Naive B cell (primary cell): ENCODE measurements around the gene LRSAM1. TPM values are rescaled to one million over a fixed set of nuclear protein-coding genes. Genes with fewer than 3 reads are reported as not detected.
A peak's percentile ranks its signal among the peaks of the same experiment; 100 is the strongest.

Experiments
- ATAC-seq, 2 donors: fragments of 150-1000 bp; cut with Tn5 transposase; 2 replicates each; pipeline ENCODE4 v1.10.0; 2021; ENCODE audit warnings: low read depth in 2 of 2, mild to moderate bottlenecking in 2 of 2, moderate library complexity in 2 of 2
- DNase-seq: peaks from one replicate; pipeline ENCODE4 v3.0.0; 2022
- H3K27ac Mint-ChIP-seq, 6 donors: one replicate each; pipeline ENCODE4 v1.8.0; 2020 to 2022; ENCODE audit warnings: mild to moderate bottlenecking in 6 of 6, mixed read lengths in 6 of 6, moderate library complexity in 5 of 6, inconsistent platforms in 2 of 6
- H3K27me3 Mint-ChIP-seq, 3 donors: one replicate each; pipeline ENCODE4 v1.8.0; 2021 to 2022; ENCODE audit warnings: mixed read lengths in 3 of 3, mild to moderate bottlenecking in 1 of 3
- H3K36me3 Mint-ChIP-seq, 2 donors: one replicate each; pipeline ENCODE4 v1.8.0; 2020 to 2022; ENCODE audit warnings: mixed read lengths in 2 of 2, inconsistent platforms in 1 of 2, mild to moderate bottlenecking in 1 of 2
- H3K4me1 Mint-ChIP-seq, 3 donors: one replicate each; pipeline ENCODE4 v1.8.0; 2020 to 2022; ENCODE audit warnings: mixed read lengths in 3 of 3, inconsistent platforms in 1 of 3, mild to moderate bottlenecking in 1 of 3, moderate library complexity in 1 of 3
- H3K4me3 Mint-ChIP-seq, 8 donors: one replicate each; pipeline ENCODE4 v1.8.0; 2020 to 2022; ENCODE audit warnings: mild to moderate bottlenecking in 8 of 8, mixed read lengths in 8 of 8, moderate library complexity in 8 of 8, inconsistent platforms in 2 of 8
- H3K9me3 Mint-ChIP-seq, 7 donors: one replicate each; pipeline ENCODE4 v1.8.0; 2020 to 2022; ENCODE audit warnings: mixed read lengths in 7 of 7, mild to moderate bottlenecking in 5 of 7, inconsistent platforms in 2 of 7, moderate library complexity in 1 of 7
- polyA plus RNA-seq, 6 donors: library from polyadenylated mRNA; unstranded; fragments of 300-500 nt; fragmentation: Illumina TruSeq; gene quantifications; one replicate each; pipeline ENCODE4 v1.2.3, GENCODE V29; 2021; ENCODE audit warnings: low read depth in 6 of 6

Gene LRSAM1
- polyA plus RNA-seq, 6 donors from 2014 or later = 4.9 to 9.2 (median 7.0) TPM

DNA sequence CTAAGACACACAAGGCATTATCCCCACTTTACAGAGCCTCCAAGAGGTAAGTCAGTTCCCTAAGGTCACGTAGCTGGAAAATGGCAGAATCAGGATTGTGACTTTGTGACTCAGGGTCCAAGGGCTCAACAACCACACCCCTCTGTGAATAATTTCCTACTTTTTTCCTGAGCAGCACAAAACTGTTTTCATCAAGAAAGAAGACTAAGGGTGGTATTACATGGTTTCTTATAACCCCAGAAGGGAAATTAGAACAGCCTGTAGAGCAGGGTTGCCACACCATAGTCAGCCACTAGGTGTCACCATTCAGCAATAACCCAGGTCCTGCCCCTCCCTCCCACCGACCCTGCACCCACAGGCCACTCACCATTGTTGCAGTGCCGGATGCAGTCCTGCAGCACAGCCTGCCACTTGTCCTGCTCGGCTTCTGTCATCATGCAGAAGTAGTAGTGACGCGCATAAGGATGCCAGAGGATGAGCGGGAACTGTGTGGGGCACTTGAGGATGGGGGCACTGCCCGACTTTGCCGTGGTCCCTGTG lies 72.1 kb downstream of the LRSAM1 start:
- no peak overlapping the region for H3K27ac Mint-ChIP-seq
- no peak for DNase-seq

DNA sequence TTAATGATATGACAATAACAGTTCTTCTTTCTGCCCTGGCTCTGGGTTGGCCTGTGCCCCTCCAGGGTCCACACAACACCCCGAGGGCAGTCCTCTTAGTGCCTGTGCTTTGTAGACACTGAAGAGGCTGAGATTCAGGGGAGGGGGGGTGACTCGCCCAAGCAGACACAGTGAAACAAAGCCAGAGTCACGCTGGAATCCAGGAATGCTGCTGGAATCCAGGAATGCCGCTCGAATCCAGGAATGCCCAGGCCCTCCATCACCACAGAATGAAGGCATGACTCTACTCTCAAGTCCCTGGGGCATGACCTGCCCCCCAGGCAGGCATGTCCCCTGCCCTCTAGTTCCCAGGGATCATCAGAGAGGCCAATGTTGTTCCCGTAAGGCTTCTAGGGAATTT lies 73.1 kb downstream of the LRSAM1 start:
- Mint-ChIP-seq H3K9me3 (peaks cover 6 to 30% (median 30%) of the 10 kb centered on the region in 7 donors), H3K4me3 (no peak overlapping the region), H3K36me3 (peaks cover 4 to 16% of the 10 kb centered on the region in 2 donors), H3K27me3 (peaks cover 0 to under 1% (median 0%) of the 10 kb centered on the region in 3 donors), H3K27ac (no peak overlapping the region), H3K4me1 (no peaks in the 10 kb centered on the region)
- DNase-seq (no peak), ATAC-seq (no peak)

More for the DNA sequence above, 72.1 kb downstream of the LRSAM1 start:
- Mint-ChIP-seq H3K9me3 (peaks cover 6 to 30% (median 30%) of the 10 kb centered on the region in 7 donors), H3K4me1 (peaks cover 0 to 1% (median 0%) of the 10 kb centered on the region in 3 donors), H3K4me3 (peak overlapping the region in 1 of 8 donors; percentile 33), H3K36me3 (peaks cover 4 to 16% of the 10 kb centered on the region in 2 donors), H3K27me3 (peaks cover 0 to 6% (median 0%) of the 10 kb centered on the region in 3 donors)
- ATAC-seq = no peak

DNA sequence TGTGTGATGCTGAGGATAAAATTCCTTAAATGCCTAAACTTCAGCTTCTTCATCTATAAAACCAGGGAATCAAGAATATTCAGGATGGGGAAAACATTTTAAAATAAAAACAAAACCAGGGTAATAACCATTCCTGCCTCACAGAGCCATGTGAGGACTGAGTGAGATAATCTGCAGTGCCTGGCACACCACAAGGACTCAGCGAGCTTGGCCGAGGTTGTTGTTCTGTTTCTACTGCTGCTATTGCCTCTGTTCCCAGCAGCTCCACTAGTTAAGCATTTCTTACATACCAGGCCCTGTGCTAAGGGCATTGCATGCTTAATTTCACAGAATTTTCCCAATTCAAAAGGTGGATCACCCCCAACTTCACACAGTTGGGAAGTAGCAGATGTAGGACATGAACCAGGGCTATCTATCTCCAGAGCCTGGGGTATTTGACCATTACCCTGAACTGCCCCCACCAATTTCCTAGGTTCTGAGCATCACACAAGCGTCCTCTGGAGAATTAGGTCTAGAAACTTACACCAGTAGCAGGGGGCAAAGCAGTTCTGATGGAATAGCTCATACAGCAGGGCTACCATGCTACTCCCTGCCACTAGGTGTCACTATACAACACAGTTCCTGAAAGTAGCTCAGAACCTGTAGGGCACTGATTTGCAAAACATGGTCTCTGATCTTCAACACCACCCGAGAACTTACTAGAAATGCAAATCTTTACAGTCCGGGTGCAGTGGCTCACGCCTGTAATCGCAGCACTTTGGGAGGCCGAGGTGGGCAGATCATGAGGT lies 74.3 kb downstream of the LRSAM1 start:
- Mint-ChIP-seq H3K27me3 (no peaks in the 10 kb centered on the region), H3K36me3 (peaks cover 4 to 16% of the 10 kb centered on the region in 2 donors), H3K27ac (no peak overlapping the region), H3K9me3 (peaks cover 6 to 30% (median 27%) of the 10 kb centered on the region in 7 donors), H3K4me1 (no peaks in the 10 kb centered on the region), H3K4me3 (no peak overlapping the region)
- ATAC-seq (peak in 1 of 2 donors; percentile 39), DNase-seq (peak; percentile 9)

DNA sequence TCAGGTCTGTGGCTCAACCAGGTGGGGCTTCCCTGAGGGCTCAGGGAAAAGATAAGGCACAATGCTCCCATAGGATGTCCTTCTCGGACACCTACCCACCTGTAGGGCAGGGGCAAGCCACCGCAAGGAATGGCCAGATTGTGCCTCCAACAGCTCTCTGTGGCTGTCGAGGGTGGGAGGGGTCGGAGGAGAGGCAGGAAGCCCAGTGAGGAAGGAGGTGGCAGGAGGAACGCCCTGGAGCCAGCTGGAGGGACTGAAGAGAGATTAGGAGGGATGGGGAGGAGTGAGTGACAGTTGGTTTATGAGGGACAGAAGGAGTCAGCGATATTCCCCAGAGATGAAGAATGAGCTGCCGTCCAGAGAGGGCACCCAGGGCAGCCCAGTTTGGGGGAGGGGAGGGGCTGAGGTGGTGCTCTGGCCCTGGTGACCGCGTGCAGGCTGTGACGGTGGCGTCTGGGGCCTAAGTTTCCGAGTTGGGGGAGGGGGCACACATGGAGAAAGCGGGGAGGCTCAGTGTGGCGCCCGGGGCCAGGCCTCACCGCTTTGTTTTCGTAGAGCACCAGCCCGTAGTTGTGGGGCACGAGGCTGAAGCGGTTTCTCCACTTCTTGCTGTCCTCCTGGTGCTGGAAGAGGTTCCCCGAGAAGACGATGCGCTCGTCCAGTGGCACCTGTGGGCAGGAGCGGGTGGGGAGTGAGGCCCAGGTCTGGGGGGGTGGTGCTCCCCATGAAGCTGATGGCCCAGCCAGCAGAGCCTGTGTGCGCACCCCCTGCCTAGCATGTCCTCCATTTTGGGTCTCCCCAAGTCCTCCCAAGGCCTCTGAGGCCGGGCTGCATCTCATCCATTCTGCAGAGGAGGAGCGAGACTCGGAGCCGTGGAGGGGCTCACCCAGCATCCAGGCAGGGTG lies 75.6 kb downstream of the LRSAM1 start:
- no peak for ATAC-seq
- H3K27me3 Mint-ChIP-seq = no peaks in the 10 kb centered on the region
- no peak overlapping the region for H3K27ac Mint-ChIP-seq
- no peaks in the 10 kb centered on the region for H3K4me1 Mint-ChIP-seq
- no peak for DNase-seq
- H3K9me3 Mint-ChIP-seq = peaks cover 6 to 30% (median 25%) of the 10 kb centered on the region in 7 donors
- H3K36me3 Mint-ChIP-seq = peaks cover 4 to 16% of the 10 kb centered on the region in 2 donors
- no peak overlapping the region for H3K4me3 Mint-ChIP-seq

DNA sequence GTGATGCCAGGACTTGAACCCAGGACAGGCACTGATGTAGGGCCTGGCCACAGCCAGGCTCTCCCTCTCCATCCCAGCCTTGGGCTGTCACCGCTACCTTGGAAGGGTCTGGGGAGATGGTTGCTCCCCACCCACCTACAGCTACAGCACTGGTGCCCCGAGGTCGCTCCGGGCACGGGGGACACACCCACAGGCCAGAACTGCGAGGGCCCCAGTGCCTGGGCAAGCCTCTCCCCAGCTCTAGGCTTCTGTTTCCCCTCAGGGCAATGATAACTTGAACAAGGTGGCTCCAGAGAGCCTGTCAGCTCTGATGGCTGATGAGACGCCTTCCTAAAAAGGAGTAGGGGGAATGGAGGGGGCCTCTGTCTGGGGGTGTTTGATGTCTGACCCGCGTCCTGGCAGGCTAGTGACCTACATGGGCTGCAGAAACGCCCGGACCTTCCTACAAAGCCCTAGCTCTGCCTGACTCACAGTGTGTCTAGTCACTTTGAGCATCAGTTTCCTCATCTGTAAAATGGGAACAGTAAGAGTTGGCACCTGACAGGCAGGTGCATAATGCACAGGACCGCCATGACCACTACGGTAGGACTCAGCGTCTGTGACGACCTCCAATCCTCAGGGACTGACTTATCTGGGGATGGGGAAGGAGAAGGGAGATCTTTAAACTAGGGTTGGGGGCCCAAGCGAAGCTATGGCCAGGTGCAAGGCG lies 76.4 kb downstream of the LRSAM1 start:
- Mint-ChIP-seq H3K9me3 (peaks cover 4 to 29% (median 25%) of the 10 kb centered on the region in 7 donors), H3K4me3 (peak overlapping the region in 1 of 8 donors; percentile 14), H3K27ac (peak overlapping the region in 2 of 6 donors; percentile 19 to 92), H3K4me1 (no peaks in the 10 kb centered on the region), H3K36me3 (peaks cover 2 to 13% of the 10 kb centered on the region in 2 donors), H3K27me3 (no peaks in the 10 kb centered on the region)
- no peak for DNase-seq
- no peak for ATAC-seq

DNA sequence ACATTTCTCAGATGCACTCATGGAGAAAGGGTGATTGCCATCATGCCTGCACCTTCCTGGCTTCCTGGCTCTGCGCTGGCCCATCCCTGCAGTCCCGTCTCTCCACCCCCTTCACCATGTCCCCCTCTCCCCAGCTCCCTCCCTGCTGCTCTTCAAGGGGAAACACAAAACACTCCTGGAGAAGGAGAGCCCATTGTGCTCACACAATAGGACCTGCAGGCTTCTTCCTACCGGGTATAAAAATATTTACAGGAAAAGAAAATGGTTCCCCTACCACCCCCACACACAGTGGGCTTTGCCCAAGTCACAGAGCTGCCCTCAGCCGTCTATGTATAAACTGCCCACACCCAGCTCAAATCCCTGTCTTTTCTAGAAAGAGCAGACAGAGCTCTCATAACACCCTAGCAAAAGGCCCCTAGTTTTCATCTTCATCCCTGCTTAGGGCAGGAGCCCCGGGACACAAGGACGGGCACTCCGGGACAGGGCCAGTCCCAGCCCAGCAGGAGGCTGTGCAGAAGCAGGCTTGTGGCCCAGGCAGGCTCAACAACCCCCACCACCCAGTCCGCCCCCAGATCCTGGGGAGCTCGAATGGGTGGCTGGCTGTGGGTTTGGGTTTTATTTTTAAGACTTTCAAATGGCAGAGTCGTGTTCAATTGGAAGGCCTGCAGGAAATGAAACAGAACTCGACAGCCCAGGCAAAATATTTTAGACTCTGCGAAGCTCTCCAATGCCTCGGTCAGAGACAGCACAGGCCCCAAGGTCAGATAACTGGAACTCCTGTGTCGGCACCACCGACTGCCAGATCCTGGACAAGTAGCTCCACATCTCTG lies 77.3 kb downstream of the LRSAM1 start:
- DNase-seq (no peak), ATAC-seq (no peak)
- Mint-ChIP-seq H3K9me3 (peaks cover 0 to 22% (median 18%) of the 10 kb centered on the region in 7 donors), H3K4me1 (no peaks in the 10 kb centered on the region), H3K4me3 (no peak overlapping the region), H3K36me3 (peaks cover 0 to 8% of the 10 kb centered on the region in 2 donors), H3K27ac (peak overlapping the region in 1 of 6 donors; percentile 43), H3K27me3 (no peaks in the 10 kb centered on the region)

DNA sequence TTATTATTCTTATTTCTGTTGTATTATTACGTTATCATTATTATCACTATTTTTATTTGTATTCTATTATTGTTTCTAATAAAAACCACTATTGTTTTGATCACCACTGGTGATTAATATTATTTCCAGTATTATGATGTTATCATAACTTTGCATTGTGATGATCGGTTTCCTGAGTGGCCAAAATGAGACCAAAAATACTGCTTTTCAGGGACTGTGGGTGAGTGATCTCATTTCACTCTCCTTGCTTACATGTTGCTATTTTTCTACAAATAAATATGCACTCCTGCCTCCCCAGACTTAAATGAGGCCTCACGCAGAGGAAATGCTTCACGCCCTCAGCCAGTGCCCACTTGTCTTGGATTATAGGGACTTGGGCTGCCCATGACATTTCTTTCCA lies 78.4 kb downstream of the LRSAM1 start:
- Mint-ChIP-seq H3K36me3 (peaks cover 0 to 7% of the 10 kb centered on the region in 2 donors), H3K27me3 (no peaks in the 10 kb centered on the region), H3K9me3 (peaks cover 0 to 17% (median 11%) of the 10 kb centered on the region in 7 donors), H3K4me3 (no peak overlapping the region), H3K27ac (peak overlapping the region in 1 of 6 donors; percentile 9), H3K4me1 (no peaks in the 10 kb centered on the region)
- no peak for DNase-seq
- no peak for ATAC-seq

DNA sequence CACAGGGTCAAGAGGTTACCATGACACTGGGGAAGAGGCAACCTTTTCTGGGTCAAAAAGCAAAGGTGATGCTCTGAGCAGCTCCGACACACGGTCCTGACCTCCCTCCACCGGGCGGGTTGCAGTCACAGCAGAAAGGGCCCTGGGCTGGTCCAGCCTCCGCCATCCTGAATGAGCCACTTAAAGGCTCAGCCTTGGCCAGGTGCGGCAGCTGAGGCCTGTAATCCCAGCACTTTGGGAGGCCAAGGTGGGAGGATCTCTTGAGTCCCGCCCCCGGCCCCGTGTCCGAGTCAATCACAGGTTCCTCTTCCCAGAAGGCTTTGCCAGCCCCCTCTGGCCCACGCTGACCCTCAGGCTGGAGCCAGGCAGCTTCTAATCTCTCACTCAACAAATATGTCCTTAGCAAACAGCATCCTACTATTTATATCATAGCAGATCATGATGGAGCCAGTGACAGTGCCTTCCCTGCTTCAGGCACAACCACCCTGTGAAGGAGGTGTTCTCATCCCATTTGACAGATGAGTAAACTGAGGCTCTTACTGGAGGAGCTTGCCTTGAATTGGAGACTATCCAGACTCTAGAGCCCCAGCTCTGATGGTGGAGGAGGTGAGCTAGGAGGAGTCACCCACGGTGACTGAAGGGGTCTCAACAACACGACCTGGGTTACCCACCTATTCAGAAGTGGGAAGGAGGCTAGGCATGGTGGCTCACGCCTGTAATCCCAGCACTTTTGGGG lies 79.1 kb downstream of the LRSAM1 start:
- DNase-seq (no peak), ATAC-seq (no peak)
- H3K9me3 Mint-ChIP-seq = peaks cover 0 to 10% (median 5%) of the 10 kb centered on the region in 7 donors
- peak overlapping the region in 1 of 6 donors; percentile 9 for H3K27ac Mint-ChIP-seq
- no peaks in the 10 kb centered on the region for H3K27me3 Mint-ChIP-seq
- H3K36me3 Mint-ChIP-seq = no peaks in the 10 kb centered on the region
- no peak overlapping the region for H3K4me3 Mint-ChIP-seq
- no peaks in the 10 kb centered on the region for H3K4me1 Mint-ChIP-seq

DNA sequence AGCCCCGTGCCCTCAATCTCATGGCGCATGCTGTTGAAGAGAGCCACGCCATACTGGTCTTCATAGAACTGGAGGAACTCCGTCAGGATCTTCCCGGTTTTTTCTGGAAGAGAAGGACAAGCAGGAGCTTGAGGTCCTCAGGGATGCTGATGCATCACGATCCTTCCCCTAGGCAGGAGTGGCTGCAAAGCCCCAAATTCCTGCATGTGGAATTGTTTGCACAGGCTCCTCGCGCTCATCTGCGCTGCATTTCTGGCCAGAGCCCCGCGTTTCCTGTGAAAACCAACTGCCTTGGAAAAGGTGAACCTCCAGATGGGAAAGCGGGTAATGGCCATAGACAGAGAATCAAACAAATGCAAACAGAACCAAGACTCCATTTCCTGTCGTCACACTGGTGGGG lies 80.4 kb downstream of the LRSAM1 start:
- H3K27me3 Mint-ChIP-seq = no peaks in the 10 kb centered on the region
- H3K36me3 Mint-ChIP-seq = no peaks in the 10 kb centered on the region
- peak overlapping the region in 1 of 6 donors; percentile 65 for H3K27ac Mint-ChIP-seq
- no peak for DNase-seq
- peaks cover 0 to 1% (median 0%) of the 10 kb centered on the region in 7 donors for H3K9me3 Mint-ChIP-seq
- no peaks in the 10 kb centered on the region for H3K4me1 Mint-ChIP-seq
- no peak overlapping the region for H3K4me3 Mint-ChIP-seq
- no peak for ATAC-seq

DNA sequence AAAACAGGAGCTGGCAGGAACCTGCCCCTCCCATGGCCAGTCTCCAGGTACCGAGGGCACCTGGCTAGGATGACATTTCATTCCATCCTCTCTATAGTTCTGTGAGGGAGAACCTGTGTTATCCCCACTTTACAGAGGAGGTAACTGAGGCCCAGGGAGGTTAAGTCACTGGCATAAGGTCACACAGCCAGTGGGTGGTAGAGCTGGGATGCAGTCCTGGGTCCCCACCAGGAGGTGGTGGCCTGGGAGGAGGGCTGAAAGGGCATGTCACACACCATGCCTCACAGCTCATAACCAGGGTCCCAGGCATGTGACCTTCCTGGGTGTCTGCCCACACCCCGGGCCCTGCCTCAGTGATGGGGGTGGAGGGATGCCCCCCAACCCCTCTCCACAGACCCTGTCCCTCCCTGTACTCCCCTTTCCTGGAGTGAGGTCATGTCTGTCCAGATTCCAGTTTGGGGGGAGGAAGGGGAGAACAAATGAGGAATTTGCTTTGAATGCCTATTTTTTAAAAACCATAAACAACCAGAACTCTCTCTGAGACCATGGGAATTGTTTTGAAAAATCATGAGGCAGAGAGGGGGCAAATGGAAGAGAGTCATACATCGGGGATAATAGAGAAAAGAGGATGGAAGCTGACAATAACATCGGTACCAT lies 83.1 kb downstream of the LRSAM1 start:
- no peak overlapping the region for H3K4me3 Mint-ChIP-seq
- no peak overlapping the region for H3K27ac Mint-ChIP-seq
- H3K4me1 Mint-ChIP-seq = no peaks in the 10 kb centered on the region
- H3K9me3 Mint-ChIP-seq = peaks cover 0 to 1% (median 0%) of the 10 kb centered on the region in 7 donors
- no peaks in the 10 kb centered on the region for H3K36me3 Mint-ChIP-seq
- H3K27me3 Mint-ChIP-seq = no peaks in the 10 kb centered on the region
- no peak for DNase-seq
- no peak for ATAC-seq

DNA sequence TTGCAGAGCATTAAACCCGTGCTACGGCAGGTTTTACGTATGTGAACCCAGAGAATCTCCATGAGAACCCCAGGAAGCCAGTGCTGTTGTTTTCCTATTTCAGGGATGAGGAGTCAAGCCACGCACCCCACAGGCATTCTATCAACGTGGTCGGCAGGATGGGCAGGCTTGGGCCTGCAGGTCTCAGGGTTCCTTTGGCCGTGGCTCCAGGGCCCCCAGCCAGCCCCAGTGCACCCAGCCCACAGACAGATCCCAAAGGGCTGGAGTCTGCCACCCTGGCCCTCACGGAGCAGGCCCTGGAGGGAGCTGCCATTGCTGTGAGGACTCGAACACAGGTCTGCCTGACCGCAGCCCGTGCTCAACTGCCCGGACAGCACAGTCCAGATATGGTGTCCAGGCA lies 83.6 kb downstream of the LRSAM1 start:
- H3K4me1 Mint-ChIP-seq = no peaks in the 10 kb centered on the region
- no peak for DNase-seq
- H3K4me3 Mint-ChIP-seq = no peak overlapping the region
- no peak for ATAC-seq
- peaks cover 0 to 1% (median 0%) of the 10 kb centered on the region in 7 donors for H3K9me3 Mint-ChIP-seq
- H3K27me3 Mint-ChIP-seq = no peaks in the 10 kb centered on the region
- no peaks in the 10 kb centered on the region for H3K36me3 Mint-ChIP-seq
- no peak overlapping the region for H3K27ac Mint-ChIP-seq
